Measurements from ENCODE around the gene ABCA9.

GRCh38 chr17:68944435-68945035, 116.2 kb downstream of the ABCA9 start:
- TF ChIP-seq CTCF (IDR thresholded peaks at IDR 0.05) (no peak), ATF3 (CRISPR knock-in tag; conservative IDR thresholded peaks at IDR 0.05) (no peak), ZNF138 (CRISPR knock-in tag; conservative IDR thresholded peaks at IDR 0.05) (no peak), IRF1 (CRISPR knock-in tag; IDR thresholded peaks at IDR 0.05) (no peak)
